ENCODE measurements around the gene GPR31.

GPR31 gene

DNA sequence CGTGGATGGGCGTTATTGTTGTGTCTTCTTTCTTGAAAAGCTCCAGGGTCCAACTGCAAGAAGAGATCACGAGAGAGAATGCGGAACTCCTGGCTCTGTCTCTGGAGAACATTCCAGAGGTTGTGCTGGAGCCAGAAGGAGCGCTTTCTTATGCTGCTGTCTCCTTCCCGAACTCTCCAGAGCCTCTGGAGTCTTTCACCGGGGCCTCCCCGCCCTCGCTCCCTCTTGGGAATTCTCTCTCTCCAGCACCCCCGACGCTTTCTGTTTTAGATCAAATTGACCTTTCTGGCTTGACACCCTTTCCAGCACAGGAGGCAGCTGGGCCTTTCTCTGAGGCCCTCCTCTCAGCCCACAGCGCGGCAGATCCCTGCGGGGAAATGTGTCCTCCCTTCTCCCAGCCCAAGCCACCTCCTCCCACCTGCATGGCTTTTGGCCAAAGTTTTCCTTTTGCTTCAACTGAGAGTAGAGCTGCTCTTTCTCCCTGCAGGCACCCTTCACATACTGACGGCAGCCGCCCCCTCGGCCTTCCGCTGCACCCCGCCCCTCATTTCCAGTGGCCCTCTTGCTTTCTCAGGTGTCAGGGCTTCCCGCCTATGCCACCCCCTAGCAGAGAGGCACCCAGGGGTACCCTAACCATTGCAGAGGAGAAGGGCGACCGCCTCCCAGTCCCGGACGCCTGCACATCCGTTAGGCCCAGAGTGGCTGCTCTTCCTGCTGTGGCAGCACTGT is 41.5 kb downstream of the GPR31 start:
- DNase-seq: no peak

DNA sequence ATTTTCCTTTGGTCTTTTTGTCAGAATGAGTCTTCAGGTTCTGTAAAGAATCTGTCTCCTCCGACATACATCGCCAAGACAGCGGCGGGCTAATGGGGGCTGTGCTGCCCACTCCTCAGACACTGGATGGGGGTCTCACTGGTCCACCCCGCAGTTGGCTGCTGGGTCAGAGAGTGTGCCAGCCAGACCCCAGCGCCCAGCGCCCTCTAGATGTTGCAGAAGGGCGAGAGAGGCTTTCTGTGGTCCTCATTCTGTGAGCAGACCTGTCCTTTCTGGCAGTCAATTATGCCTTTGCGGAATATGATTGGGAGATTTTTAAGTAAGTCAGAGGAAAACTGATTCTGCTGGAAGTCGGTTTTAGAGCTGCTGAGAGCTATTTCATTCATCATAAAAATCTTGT is 42.7 kb downstream of the GPR31 start:
- no peak for DNase-seq

DNA sequence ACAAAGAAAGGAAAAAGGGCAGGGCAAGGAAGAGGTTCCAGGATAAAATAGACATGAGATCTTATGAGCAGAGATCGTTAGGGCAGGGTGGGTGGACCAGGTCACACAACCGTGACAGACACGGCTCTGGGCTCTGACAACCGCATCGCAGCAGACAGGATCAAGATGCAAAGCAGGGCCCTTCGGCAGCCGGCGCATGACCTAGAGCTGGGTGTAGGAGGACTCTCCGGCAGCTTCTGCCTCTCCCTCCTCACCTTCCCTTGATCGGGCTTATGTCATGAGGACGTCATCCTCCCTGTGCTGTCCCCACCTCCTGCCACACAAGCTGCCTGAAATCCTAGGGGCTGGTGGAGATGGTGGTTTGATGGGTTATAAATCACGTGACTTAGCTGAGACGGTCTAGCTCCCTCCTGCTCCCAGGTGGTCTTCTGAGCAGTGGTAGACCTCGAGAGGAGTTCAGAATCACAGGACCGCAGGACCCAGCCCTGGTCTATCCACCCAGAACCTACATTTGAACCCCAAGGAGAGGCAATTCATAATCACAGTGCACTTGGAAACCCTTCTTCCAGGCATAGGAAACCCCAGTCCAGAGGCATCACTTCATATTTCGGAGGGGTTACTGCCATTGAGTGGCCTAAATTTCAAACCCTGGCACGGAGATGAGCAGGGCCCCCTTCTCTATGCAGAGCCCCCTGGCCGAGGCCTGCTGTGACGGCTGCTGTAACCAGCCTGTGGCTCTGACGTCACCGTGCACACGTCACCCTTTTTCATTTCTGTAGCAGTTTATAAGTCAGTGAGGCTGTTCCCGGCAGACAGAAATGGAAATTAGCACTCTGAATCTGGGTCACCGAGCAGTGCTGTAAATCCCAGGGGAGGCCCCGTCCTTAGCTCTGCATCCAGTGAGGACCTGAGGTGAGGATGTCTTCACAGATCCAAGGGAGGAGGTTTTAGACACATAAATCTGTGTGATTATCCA is 43.6 kb downstream of the GPR31 start:
- DNase-seq: no peak

DNA sequence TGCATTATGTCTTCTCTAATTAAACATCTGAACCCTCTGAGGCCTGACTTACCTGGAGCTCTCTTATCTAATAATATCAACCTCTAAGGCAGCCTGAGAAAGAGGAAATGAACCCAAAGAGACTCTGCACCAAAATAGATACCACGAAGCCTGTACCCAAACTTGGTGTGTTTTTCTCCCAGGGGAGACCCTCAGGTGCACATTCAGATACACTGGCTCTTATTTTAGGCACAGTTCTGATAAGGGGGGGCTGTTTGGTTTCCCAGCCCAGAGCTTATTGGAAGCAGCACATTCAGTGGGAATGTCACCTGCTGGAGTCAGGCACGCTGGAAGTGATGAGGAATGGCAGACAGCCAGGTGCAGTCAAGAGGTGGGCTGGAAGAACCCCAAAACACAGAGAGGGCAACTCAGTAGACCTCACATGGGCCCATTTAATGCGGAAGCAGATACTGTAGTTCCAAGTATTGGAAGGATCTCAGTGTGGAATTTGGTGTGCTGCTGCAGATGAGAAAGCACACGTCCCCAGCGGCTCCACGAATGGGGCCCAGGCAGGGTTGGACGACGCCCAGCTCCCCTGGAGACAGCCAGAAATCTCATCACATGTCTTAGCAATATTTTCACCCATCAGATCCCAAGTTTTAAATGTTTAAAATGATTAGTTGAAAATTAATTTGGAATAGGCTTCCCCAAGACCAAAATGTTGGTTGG is 44.6 kb downstream of the GPR31 start:
- no peak for DNase-seq

DNA sequence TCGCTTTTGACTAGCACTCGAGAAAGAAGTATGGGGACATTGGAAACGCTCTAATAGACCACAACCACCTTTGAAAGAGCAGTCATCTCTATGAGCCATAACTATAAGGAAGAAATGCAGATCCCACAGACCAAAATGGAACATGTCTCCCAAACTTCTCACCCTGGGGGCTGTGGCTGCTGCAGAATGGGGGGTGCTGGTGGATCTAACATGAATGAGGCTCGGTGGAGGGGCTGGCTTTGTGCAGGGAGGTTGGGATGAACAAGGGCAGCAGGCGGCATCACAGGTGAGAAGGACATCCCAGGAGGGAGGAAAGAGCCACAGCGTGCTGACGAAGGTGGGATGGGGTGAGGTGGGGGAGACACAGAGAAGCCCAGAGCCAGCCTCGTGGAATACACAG is 45.4 kb downstream of the GPR31 start:
- DNase-seq: no peak

DNA sequence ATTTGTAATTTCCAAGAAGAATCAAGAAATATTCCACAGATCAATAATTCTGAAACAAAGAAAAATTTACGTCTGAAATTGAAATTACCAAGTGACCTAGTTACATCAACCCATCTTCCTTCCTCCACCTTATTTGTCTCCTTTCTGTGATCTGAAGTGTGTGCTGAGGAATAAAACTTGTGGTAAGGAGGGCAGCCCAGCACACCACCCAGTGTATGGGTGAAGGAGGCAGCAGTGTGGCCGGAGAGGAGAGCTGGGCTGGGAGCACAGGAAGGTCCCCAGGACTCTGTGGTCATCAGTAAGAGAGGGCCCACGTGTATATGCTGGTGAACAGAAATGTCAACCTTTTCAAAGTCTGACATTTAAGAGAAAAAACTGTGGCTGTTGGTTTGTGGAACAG is 46.2 kb downstream of the GPR31 start:
- no peak for DNase-seq

DNA sequence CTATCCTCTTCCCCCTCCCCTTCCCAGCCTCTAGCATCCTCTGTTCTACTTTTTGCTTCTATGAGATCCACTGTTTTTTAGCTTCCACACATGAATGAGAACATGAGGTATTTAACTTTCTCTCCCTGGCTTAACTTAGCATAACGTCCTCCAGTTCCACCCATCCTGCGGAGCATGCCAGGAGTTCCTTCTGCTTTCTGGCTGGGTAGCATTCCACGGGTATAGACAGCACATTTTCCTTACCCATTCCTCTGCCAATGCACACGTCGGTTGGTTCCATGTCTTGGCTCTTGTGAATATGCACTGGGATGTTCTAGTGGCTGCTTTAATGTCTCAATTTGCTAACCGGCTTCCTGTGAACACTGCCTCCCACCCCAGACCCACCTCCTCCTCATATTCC is 48.1 kb downstream of the GPR31 start:
- DNase-seq: no peak

DNA sequence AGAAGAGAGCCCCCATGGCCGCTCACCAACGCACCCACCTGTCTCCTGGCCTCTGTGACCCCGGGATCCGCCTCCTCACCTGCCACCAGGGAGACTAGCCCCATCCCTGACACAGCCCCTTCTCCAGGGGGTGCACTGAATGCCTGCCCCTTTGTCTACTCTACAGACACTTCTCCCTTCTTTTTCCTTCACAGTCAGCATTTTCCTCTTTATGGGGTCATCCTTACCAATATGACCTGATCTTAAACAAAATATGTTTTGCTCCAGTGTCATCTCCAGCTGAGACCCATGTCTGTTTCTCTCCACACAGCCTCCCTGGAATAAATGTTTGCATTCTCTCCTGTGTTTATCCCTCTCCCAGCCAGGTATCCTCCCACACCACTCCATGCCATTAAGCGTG is 49.5 kb downstream of the GPR31 start:
- no peak for DNase-seq

DNA sequence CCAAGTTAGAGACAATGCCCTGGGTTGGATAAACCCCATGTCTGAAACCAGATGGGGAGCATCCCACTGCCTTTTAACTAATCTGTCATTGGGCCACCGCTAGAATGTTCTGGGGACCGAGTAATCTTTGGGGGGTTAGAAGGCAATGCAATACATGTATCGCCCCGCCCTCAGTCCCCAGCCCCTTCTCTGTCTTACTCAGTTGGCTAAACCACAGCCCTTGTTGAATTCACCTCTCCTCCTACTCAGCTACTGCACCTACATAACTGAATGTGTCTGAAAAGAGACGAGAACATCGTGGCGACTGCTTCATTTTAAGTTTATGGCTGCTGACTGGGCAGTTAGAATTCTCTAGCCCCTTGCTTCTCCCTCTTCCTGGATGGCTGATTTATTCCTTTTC is 50.0 kb downstream of the GPR31 start:
- DNase-seq: no peak

DNA sequence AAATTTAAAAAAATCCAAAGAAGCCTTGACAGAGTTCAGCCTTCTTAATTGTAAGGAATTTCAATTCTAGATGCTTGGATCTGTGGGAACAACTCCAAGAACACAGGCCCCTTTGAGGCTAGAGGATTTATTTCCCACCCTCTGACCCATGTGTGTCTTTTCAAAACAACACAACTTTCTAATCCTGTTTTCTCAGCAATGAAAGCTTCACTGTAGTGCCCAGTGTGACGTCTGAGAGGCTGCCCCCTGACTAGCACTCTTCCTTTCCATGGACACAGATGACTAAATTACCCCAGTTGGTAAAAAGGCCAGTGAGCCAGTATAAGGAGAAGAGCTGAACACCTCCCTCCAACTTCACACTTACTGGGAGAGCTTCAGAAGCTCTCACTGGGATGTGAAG is 51.4 kb downstream of the GPR31 start:
- no peak for DNase-seq

All from fibroblast of upper back skin (primary cell).